ENCODE results near the gene LYPD5. TPM values are rescaled to one million over a fixed set of nuclear protein-coding genes. Genes with fewer than 3 reads are reported as not detected.
A peak's percentile ranks its signal among the peaks of the same experiment; 100 is the strongest.

Gene LYPD5
- total RNA-seq, 1 donor from 2014 or later: 0.53 TPM

GRCh38 chr19:43784981-43785808, 17.1 kb downstream of the LYPD5 start:
- DNase-seq (ENCODE audit: low read depth): peak; percentile 67
- Histone ChIP-seq H3K36me3 (ENCODE audit: control insufficient read depth, insufficient read depth, low read length) (no peaks in the 10 kb centered on the region), H3K27me3 (ENCODE audit: control insufficient read depth, insufficient read depth, low read length) (no peaks in the 10 kb centered on the region), H3K4me3 (ENCODE audit: low read depth, low read length) (no peak overlapping the region)
- no peak for FAIRE-seq
- peak; percentile 99 for TF ChIP-seq CTCF (IDR thresholded peaks at IDR 0.05; ENCODE audit: insufficient read depth, low read length, severe bottlenecking)

- peak; percentile 79 for DNase-seq (ENCODE audit: low read depth)
- Histone ChIP-seq H3K36me3 (ENCODE audit: control insufficient read depth, insufficient read depth, low read length) (no peaks in the 10 kb centered on the region), H3K27me3 (ENCODE audit: control insufficient read depth, insufficient read depth, low read length) (no peaks in the 10 kb centered on the region), H3K4me3 (ENCODE audit: low read depth, low read length) (no peak overlapping the region)
- TF ChIP-seq CTCF (IDR thresholded peaks at IDR 0.05; ENCODE audit: insufficient read depth, low read length, severe bottlenecking): no peak
- no peak for FAIRE-seq
These were observed 17.8 kb downstream of the LYPD5 start for GRCh38 chr19:43784241-43784980.

- FAIRE-seq (no peak), DNase-seq (ENCODE audit: low read depth) (no peak)
- Histone ChIP-seq H3K36me3 (ENCODE audit: control insufficient read depth, insufficient read depth, low read length) (no peaks in the 10 kb centered on the region), H3K27me3 (ENCODE audit: control insufficient read depth, insufficient read depth, low read length) (no peaks in the 10 kb centered on the region), H3K4me3 (ENCODE audit: low read depth, low read length) (no peak overlapping the region)
- no peak for TF ChIP-seq CTCF (IDR thresholded peaks at IDR 0.05; ENCODE audit: insufficient read depth, low read length, severe bottlenecking)
These were observed 18.6 kb downstream of the LYPD5 start for GRCh38 chr19:43783636-43784035.

GRCh38 chr19:43782689-43783231, 19.5 kb downstream of the LYPD5 start:
- H3K4me3 ChIP-seq (ENCODE audit: low read depth, low read length): no peak overlapping the region
- H3K27me3 ChIP-seq (ENCODE audit: control insufficient read depth, insufficient read depth, low read length): no peaks in the 10 kb centered on the region
- DNase-seq (ENCODE audit: low read depth) (no peak), FAIRE-seq (no peak)
- no peaks in the 10 kb centered on the region for H3K36me3 ChIP-seq (ENCODE audit: control insufficient read depth, insufficient read depth, low read length)
- no peak for TF ChIP-seq CTCF (IDR thresholded peaks at IDR 0.05; ENCODE audit: insufficient read depth, low read length, severe bottlenecking)

- Histone ChIP-seq H3K27me3 (ENCODE audit: control insufficient read depth, insufficient read depth, low read length) (no peaks in the 10 kb centered on the region), H3K4me3 (ENCODE audit: low read depth, low read length) (no peak overlapping the region), H3K36me3 (ENCODE audit: control insufficient read depth, insufficient read depth, low read length) (no peaks in the 10 kb centered on the region)
- no peak for DNase-seq (ENCODE audit: low read depth)
- no peak for FAIRE-seq
- TF ChIP-seq CTCF (IDR thresholded peaks at IDR 0.05; ENCODE audit: insufficient read depth, low read length, severe bottlenecking): no peak
These were observed 20.0 kb downstream of the LYPD5 start for GRCh38 chr19:43782311-43782660.
